ENCODE data around the gene TET3.

The TET3 gene

GRCh38 chr2:73994178-73994831, 9.6 kb downstream of the TET3 start:
- no peak overlapping the region for H3K9ac ChIP-seq (ENCODE audit: low read length)
- no peak overlapping the region for H3K4me3 ChIP-seq (ENCODE audit: low read length)
- H3K27ac ChIP-seq (ENCODE audit: low read length) = no peak overlapping the region
- no peaks in the 10 kb centered on the region for H3K27me3 ChIP-seq (ENCODE audit: low read depth, low read length)
- no peak for TF ChIP-seq CTCF (IDR thresholded peaks at IDR 0.05; ENCODE audit: low read depth, low read length)
- TF ChIP-seq EZH2phosphoT487 (IDR thresholded peaks at IDR 0.05; ENCODE audit: low read depth) = no peak
- no peak overlapping the region; the same call in 1 of the 2 replicates for H3K4me2 ChIP-seq (ENCODE audit: low read length)
- H4K20me1 ChIP-seq (ENCODE audit: insufficient read depth, low read length) = peaks cover 99% of the 10 kb centered on the region
- H3K79me2 ChIP-seq (ENCODE audit: low read length) = peaks cover 100% of the 10 kb centered on the region
- H2AFZ ChIP-seq (ENCODE audit: low read depth, low read length) = no peak overlapping the region
- H3K9me3 ChIP-seq (ENCODE audit: insufficient read depth, low read length) = no peaks in the 10 kb centered on the region
- peaks cover 35% of the 10 kb centered on the region for H3K4me1 ChIP-seq (ENCODE audit: low read length)
- peaks cover 72% of the 10 kb centered on the region for H3K36me3 ChIP-seq (replicated peaks; ENCODE audit: low read depth, low read length)

- no peaks in the 10 kb centered on the region for H3K27me3 ChIP-seq (ENCODE audit: low read depth, low read length)
- no peak overlapping the region for H3K4me2 ChIP-seq (ENCODE audit: low read length)
- no peaks in the 10 kb centered on the region for H3K9me3 ChIP-seq (ENCODE audit: insufficient read depth, low read length)
- H3K79me2 ChIP-seq (ENCODE audit: low read length) = peaks cover 100% of the 10 kb centered on the region
- H3K36me3 ChIP-seq (replicated peaks; ENCODE audit: low read depth, low read length) = peaks cover 57% of the 10 kb centered on the region
- H3K27ac ChIP-seq (ENCODE audit: low read length) = no peak overlapping the region
- H3K9ac ChIP-seq (ENCODE audit: low read length) = no peak overlapping the region
- H3K4me3 ChIP-seq (ENCODE audit: low read length) = no peak overlapping the region
- peaks cover 48% of the 10 kb centered on the region for H3K4me1 ChIP-seq (ENCODE audit: low read length)
- peak; percentile 21; the same call in 1 of the 2 replicates for TF ChIP-seq CTCF (IDR thresholded peaks at IDR 0.05; ENCODE audit: low read depth, low read length)
- TF ChIP-seq EZH2phosphoT487 (IDR thresholded peaks at IDR 0.05; ENCODE audit: low read depth) = no peak
- peaks cover 99% of the 10 kb centered on the region for H4K20me1 ChIP-seq (ENCODE audit: insufficient read depth, low read length)
- no peak overlapping the region for H2AFZ ChIP-seq (ENCODE audit: low read depth, low read length)
These were observed 11.1 kb downstream of the TET3 start for GRCh38 chr2:73995810-73996209.

GRCh38 chr2:73997813-73998212, 13.1 kb downstream of the TET3 start:
- Histone ChIP-seq H3K79me2 (ENCODE audit: low read length) (peaks cover 100% of the 10 kb centered on the region), H3K9ac (ENCODE audit: low read length) (no peak overlapping the region), H3K4me1 (ENCODE audit: low read length) (peaks cover 62% of the 10 kb centered on the region), H3K9me3 (ENCODE audit: insufficient read depth, low read length) (no peaks in the 10 kb centered on the region), H3K27me3 (ENCODE audit: low read depth, low read length) (no peaks in the 10 kb centered on the region), H4K20me1 (ENCODE audit: insufficient read depth, low read length) (peaks cover 96% of the 10 kb centered on the region), H3K4me2 (ENCODE audit: low read length) (0 out of 2 replicates have a peak overlapping the region, but pooled peaks have one; percentile 19), H3K36me3 (replicated peaks; ENCODE audit: low read depth, low read length) (peaks cover 46% of the 10 kb centered on the region), H2AFZ (ENCODE audit: low read depth, low read length) (no peak overlapping the region), H3K4me3 (ENCODE audit: low read length) (no peak overlapping the region), H3K27ac (ENCODE audit: low read length) (no peak overlapping the region)
- TF ChIP-seq CTCF (IDR thresholded peaks at IDR 0.05; ENCODE audit: low read depth, low read length) (peak; percentile 19; the same call in 1 of the 2 replicates), EZH2phosphoT487 (IDR thresholded peaks at IDR 0.05; ENCODE audit: low read depth) (no peak)

- Histone ChIP-seq H4K20me1 (ENCODE audit: insufficient read depth, low read length) (peaks cover 95% of the 10 kb centered on the region), H3K4me3 (ENCODE audit: low read length) (no peak overlapping the region), H3K36me3 (replicated peaks; ENCODE audit: low read depth, low read length) (peaks cover 42% of the 10 kb centered on the region), H3K9me3 (ENCODE audit: insufficient read depth, low read length) (no peaks in the 10 kb centered on the region), H3K27me3 (ENCODE audit: low read depth, low read length) (no peaks in the 10 kb centered on the region), H3K4me1 (ENCODE audit: low read length) (peaks cover 61% of the 10 kb centered on the region), H2AFZ (ENCODE audit: low read depth, low read length) (no peak overlapping the region), H3K4me2 (ENCODE audit: low read length) (no peak overlapping the region), H3K27ac (ENCODE audit: low read length) (no peak overlapping the region), H3K79me2 (ENCODE audit: low read length) (peaks cover 100% of the 10 kb centered on the region), H3K9ac (ENCODE audit: low read length) (no peak overlapping the region)
- TF ChIP-seq CTCF (IDR thresholded peaks at IDR 0.05; ENCODE audit: low read depth, low read length) (no peak), EZH2phosphoT487 (IDR thresholded peaks at IDR 0.05; ENCODE audit: low read depth) (no peak)
These were observed 13.7 kb downstream of the TET3 start for GRCh38 chr2:73998451-73998850.

Data from OCI-LY3 (cell line).